ENCODE results near the gene TEP1.
A peak's percentile ranks its signal among the peaks of the same experiment; 100 is the strongest.
"Not testable (repeated sequence)": the region's sequence is repeated elsewhere in the genome, so short reads cannot be mapped to it uniquely, and the experiment has no call there.

TEP1 gene

GRCh38 chr14:20412876-20413743 is at the start of gene TEP1:
Gene TEP1 (minus strand): TSS chr14:20413501. CDS start chr14:20408439, 5,062 bp downstream.
- DNase-seq, result no peak

- peak; percentile 98 for DNase-seq
Measured at GRCh38 chr14:20461225-20462141, 48.2 kb upstream of the TEP1 start, which contains the start of gene PIP4P1. Gene PIP4P1 (minus strand): TSS chr14:20461434. CDS start chr14:20461325, 109 bp downstream.

- DNase-seq, result no peak
Measured at GRCh38 chr14:20460458-20461224, 47.3 kb upstream of the TEP1 start.

- no peak for DNase-seq
Measured at GRCh38 chr14:20458031-20458789, 44.9 kb upstream of the TEP1 start.

- DNase-seq, result no peak
Measured at GRCh38 chr14:20456971-20457370, 43.7 kb upstream of the TEP1 start.

- DNase-seq, result no peak
Measured at GRCh38 chr14:20455355-20456300, 42.3 kb upstream of the TEP1 start.

- peak; percentile 59 for DNase-seq
Measured at GRCh38 chr14:20454516-20455354, 41.4 kb upstream of the TEP1 start, which contains the start of the genes APEX1 and OSGEP. Gene APEX1 (plus strand): TSS chr14:20455226. CDS start chr14:20455646, 420 bp downstream. Gene OSGEP (minus strand): TSS chr14:20454812. CDS start chr14:20454683, 129 bp downstream.

- not testable (repeated sequence) for DNase-seq
Measured at GRCh38 chr14:20452831-20453230, 39.5 kb upstream of the TEP1 start.

GRCh38 chr14:20446889-20447288 is 33.6 kb upstream of the TEP1 start:
- DNase-seq, result no peak

GRCh38 chr14:20443650-20444049 is 30.3 kb upstream of the TEP1 start:
- DNase-seq, result not testable (repeated sequence)

- DNase-seq, result no peak
Measured at GRCh38 chr14:20441461-20441860, 28.2 kb upstream of the TEP1 start.

GRCh38 chr14:20440882-20441281 is 27.6 kb upstream of the TEP1 start:
- DNase-seq, result no peak

- DNase-seq, result no peak
Measured at GRCh38 chr14:20440465-20440864, 27.2 kb upstream of the TEP1 start.

GRCh38 chr14:20438664-20439063 is 25.4 kb upstream of the TEP1 start:
- no peak for DNase-seq

- DNase-seq, result no peak
Measured at GRCh38 chr14:20436363-20436755, 23.1 kb upstream of the TEP1 start.

GRCh38 chr14:20435582-20436362 is 22.5 kb upstream of the TEP1 start, which contains the start of gene KLHL33:
Gene KLHL33 (minus strand): TSS chr14:20436166. CDS start chr14:20435811, 355 bp downstream.
- DNase-seq, result no peak

GRCh38 chr14:20434701-20435581 is 21.6 kb upstream of the TEP1 start:
- no peak for DNase-seq

Measured in cortex of kidney (tissue), 1 donor.